HFF-Myc (cell line): ENCODE data around the gene GAA.
"Not testable (repeated sequence)": the region's sequence is repeated elsewhere in the genome, so short reads cannot be mapped to it uniquely, and the experiment has no call there.

Source experiments
- DNase-seq: peaks from one replicate; pipeline ENCODE4 v3.0.0-alpha.2; 2011; ENCODE audit warnings: low read depth; ENCODE audit errors: extremely low read depth
- H3K4me3 ChIP-seq: replicated peaks from 2 replicates; pipeline ENCODE4 v1.5.1; 2011; ENCODE audit warnings: low read depth, mild to moderate bottlenecking, control low read depth, low read length
- TF ChIP-seq, protein P1 (sequence below): IDR thresholded peaks from 2 replicates; pipeline ENCODE4 v1.5.1; 2012; ENCODE audit warnings: mild to moderate bottlenecking, low read depth, low read length, control low read depth; ENCODE audit errors: missing control alignments

The GAA gene

DNA sequence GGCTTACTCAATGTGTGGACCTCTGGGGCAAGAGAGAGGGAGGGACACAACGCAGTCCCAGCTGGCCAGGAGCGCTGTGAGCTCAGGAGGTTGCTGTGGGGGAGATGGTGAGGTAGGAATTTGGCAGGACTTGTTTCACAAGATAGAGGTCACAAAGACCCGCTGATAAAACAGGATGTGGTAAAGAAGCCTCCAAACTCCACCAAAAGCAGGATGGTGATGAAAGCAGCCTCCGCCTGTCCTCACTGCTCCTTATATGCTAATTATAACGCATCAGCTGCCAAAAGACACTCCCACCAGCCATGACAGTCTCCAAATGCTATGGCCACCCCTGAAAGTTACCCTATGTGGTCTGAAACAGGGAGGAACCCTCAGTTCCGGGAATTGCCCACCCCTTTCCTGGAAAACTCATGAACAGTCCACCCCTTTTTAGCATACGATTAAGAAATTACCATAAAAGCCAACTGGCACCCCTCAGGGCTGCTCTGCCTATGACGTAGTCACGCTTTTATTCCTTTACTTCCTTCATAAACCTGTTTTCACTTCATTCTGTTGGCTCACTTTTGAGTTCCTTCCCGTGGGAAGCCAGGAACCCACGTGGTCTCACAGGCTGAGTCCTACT lies 50.8 kb downstream of the GAA start:
- no peak for DNase-seq
- TF ChIP-seq, protein P1, sequence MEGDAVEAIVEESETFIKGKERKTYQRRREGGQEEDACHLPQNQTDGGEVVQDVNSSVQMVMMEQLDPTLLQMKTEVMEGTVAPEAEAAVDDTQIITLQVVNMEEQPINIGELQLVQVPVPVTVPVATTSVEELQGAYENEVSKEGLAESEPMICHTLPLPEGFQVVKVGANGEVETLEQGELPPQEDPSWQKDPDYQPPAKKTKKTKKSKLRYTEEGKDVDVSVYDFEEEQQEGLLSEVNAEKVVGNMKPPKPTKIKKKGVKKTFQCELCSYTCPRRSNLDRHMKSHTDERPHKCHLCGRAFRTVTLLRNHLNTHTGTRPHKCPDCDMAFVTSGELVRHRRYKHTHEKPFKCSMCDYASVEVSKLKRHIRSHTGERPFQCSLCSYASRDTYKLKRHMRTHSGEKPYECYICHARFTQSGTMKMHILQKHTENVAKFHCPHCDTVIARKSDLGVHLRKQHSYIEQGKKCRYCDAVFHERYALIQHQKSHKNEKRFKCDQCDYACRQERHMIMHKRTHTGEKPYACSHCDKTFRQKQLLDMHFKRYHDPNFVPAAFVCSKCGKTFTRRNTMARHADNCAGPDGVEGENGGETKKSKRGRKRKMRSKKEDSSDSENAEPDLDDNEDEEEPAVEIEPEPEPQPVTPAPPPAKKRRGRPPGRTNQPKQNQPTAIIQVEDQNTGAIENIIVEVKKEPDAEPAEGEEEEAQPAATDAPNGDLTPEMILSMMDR: no peak
- H3K4me3 ChIP-seq: no peak overlapping the region

DNA sequence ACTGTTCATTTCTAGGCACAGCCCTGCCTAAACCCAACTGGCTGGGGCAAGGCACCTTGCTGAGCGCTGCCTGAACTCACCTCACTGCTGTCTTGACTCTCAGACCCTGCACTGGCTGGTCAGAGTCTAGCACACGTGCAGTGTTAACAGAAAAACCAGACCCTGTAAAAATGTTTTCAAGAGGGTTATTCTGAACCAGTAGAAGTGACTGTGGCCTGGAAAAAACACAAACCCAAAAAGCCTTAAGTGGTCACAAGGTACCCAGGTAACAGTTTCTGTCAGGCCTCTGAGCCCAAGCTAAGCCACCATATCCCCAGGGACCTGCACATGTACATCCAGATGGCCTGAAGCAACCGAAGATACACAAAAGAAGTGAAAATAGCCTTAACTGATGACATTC lies 51.6 kb downstream of the GAA start:
- DNase-seq: no peak
- TF ChIP-seq, protein P1: no peak
- H3K4me3 ChIP-seq: no peak overlapping the region

DNA sequence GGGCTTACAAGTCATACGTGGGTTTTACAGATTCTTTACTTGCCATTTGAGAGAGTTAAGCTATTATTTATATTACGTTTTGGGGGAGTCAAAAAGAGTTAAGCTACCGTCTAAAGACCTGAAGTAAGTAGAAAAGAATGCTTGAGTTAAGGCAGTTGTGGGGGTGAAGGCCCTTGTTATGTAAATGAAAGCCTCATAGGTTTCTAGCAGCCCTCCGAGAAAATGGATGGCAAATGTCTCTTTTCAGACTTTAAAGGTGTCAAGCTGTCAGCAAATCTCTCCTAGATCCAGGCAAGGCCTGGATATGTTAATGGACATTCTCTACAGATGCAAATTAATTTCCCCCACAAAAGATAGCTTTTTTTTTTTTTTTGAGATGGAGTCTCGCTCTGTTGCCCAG lies 52.8 kb downstream of the GAA start:
- TF ChIP-seq, protein P1: no peak

DNA sequence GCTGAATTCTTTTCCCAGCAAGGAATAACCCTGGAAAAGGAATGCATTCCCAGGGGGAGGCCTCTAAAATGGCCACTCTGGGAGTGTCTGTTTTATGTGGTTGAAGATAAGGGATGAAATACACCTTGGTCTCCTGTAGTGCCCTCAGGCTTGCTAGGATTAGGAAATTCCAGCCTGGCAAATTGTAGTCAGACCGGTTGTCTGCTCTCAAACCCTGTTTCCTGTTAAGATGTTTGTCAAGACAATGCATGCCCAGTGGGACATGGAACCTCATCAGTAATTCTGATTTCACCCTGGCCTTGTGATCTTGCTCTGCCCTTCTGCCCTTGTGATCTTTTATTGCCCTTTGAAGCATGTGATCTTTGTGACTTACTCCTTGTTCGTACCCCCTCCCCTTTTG lies 54.2 kb downstream of the GAA start:
- not testable (repeated sequence) for H3K4me3 ChIP-seq, DNase-seq

More for the DNA sequence above, 52.8 kb downstream of the GAA start:
- DNase-seq: no peak
- H3K4me3 ChIP-seq: no peak overlapping the region

DNA sequence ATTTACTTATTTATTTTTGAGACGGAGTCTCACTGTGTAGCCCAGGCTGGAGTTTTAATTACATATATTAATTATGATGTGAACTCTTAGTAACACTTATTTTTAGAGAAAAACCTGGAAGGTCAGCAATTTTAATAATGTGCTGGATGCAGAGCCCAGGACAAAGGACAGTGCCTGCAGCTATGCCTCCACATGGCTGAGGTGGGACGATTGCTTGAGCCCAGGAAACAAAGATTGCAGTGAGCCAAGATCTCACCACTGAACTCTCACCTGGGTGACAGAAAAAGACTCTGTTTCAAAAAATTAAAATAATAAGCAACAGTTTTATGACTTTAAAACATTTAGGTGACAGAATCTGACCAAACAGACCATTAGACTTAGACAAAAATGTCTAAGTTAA lies 57.5 kb downstream of the GAA start:
- TF ChIP-seq, protein P1: no peak
- DNase-seq: no peak
- H3K4me3 ChIP-seq: no peak overlapping the region

DNA sequence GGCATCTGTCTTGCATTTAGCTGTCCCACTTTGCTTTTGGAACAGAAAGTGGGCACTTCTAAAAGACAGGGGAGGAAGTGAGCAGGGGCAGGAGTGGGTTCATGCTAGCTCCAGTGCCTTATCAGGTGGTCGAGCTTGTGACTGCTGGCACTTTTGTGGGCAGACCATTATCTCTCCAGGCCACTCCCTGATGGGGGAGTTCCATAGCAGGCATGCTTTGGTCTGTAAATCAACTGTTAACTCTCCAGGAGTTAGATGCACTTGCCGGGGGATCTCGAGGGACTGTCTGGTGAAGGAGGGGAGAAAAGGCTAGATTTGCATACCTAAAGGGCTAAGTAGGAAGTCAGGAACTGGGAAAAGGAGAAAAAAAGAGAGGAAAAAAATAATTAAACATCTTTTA lies 59.2 kb downstream of the GAA start:
- TF ChIP-seq, protein P1: no peak
- no peak for DNase-seq
- no peak overlapping the region for H3K4me3 ChIP-seq

DNA sequence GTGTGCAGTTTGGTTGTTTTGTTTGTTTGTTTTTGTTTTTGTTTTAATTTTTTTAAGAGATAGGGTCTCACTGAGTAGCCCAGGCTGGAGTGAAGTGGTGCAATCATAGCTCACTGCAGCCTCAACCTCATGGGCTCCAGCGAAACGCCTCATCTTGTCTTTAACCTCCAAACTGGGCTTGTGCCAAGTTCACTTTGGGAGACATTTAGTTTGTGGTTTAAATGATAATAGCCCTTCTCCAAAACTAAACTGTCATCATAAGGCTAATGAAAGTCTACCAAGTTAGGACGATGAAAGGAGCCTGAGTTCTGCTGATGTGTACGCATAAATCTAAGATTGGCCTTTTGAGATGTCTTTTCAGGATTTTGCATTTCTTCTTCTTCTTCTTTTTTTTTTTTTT lies 62.0 kb downstream of the GAA start:
- H3K4me3 ChIP-seq: no peak overlapping the region
- TF ChIP-seq, protein P1: no peak
- DNase-seq: no peak
